H1 (cell line): ENCODE measurements around the gene SLC6A17. TPM values are rescaled to one million over a fixed set of nuclear protein-coding genes. Genes with fewer than 3 reads are reported as not detected.
A peak's percentile ranks its signal among the peaks of the same experiment; 100 is the strongest.

Source experiments
- CTCF ChIA-PET: fragments of 300-600 bp; sonication (Branson Sonifier 250); formaldehyde crosslinking; loops from one replicate; lab custom pipeline; 2021; ENCODE audit not compliant: partially characterized antibody; lab: Charles Lee
- POLR2A ChIA-PET: fragments of 300-600 bp; sonication (Branson Sonifier 250); formaldehyde crosslinking; loops from one replicate; lab custom pipeline; 2021; ENCODE audit warnings: inconsistent platforms; ENCODE audit not compliant: partially characterized antibody; lab: Charles Lee
- DNase-seq, 2 experiments: peaks; one replicate each; pipeline versions ENCODE4 v3.0.0 to v3.0.0-alpha.2; 2010 to 2022; ENCODE audit warnings: low spot score in 2 of 2, low read depth in 1 of 2, mixed read lengths in 1 of 2
- FAIRE-seq: peaks from 2 replicates; lab custom pipeline; 2011; peaks lifted over from hg19 to GRCh38; lab: Jason Lieb, UNC
- H2AFZ ChIP-seq: 2 replicates; pipeline ENCODE4 v1.8.1; 2012; ENCODE audit warnings: low read length, inconsistent platforms
- H2AK5ac ChIP-seq: 2 replicates; pipeline ENCODE4 v1.6.1; 2013; ENCODE audit warnings: low read depth, low read length
- H2BK120ac ChIP-seq: replicated peaks from 2 replicates; pipeline ENCODE3; 2013; ENCODE audit warnings: low read depth, low read length, inconsistent platforms
- H2BK12ac ChIP-seq: 2 replicates; pipeline ENCODE4 v1.6.1; 2013; ENCODE audit warnings: low read depth, low read length
- H2BK15ac ChIP-seq: 2 replicates; pipeline ENCODE4 v1.6.1; 2013; ENCODE audit warnings: low read length
- H2BK20ac ChIP-seq: 2 replicates; pipeline ENCODE4 v1.6.1; 2013; ENCODE audit warnings: low read length
- H2BK5ac ChIP-seq: 2 replicates; pipeline ENCODE4 v1.6.1; 2013; ENCODE audit warnings: low read depth, low read length
- H3K14ac ChIP-seq: 2 replicates; pipeline ENCODE4 v1.6.1; 2013; ENCODE audit warnings: inconsistent platforms; ENCODE audit not compliant: insufficient read length
- H3K18ac ChIP-seq: 2 replicates; pipeline ENCODE4 v1.6.1; 2013; ENCODE audit warnings: low read length; ENCODE audit errors: extremely low read depth
- H3K23ac ChIP-seq: 2 replicates; pipeline ENCODE4 v1.6.1; 2013; ENCODE audit warnings: inconsistent platforms; ENCODE audit not compliant: insufficient read length
- H3K23me2 ChIP-seq: 2 replicates; pipeline ENCODE4 v1.6.1; 2013; ENCODE audit warnings: low read depth, low read length
- H3K27ac ChIP-seq: 2 replicates; pipeline ENCODE4 v1.6.1; 2011; ENCODE audit warnings: low read depth, low read length, inconsistent platforms
- H3K27me3 ChIP-seq, 4 experiments: replicated peaks in 1 of 4; 1 replicate in 1 of 4; 2 replicates in 3 of 4; pipeline versions ENCODE4 v1.6.1 to v1.8.1; 2011 to 2013; ENCODE audit warnings: low read length in 3 of 4, mild to moderate bottlenecking in 3 of 4, inconsistent platforms in 2 of 4, mixed read lengths in 2 of 4, moderate library complexity in 1 of 4; ENCODE audit not compliant: control insufficient read depth in 3 of 4, insufficient read depth in 3 of 4; ENCODE audit errors: extremely low read depth in 1 of 4
- H3K36me3 ChIP-seq, 4 experiments: 2 replicates each; pipeline versions ENCODE4 v1.6.1 to v1.8.1; 2011 to 2013; ENCODE audit warnings: mild to moderate bottlenecking in 4 of 4, low read length in 3 of 4, moderate library complexity in 2 of 4, control low read depth in 1 of 4, inconsistent platforms in 1 of 4; ENCODE audit not compliant: insufficient read depth in 4 of 4, control insufficient read depth in 2 of 4
- H3K4ac ChIP-seq: replicated peaks from 2 replicates; pipeline ENCODE3; 2013; ENCODE audit warnings: low read length, low read depth, mixed read lengths, inconsistent platforms; ENCODE audit not compliant: insufficient read length
- H3K4me1 ChIP-seq, 4 experiments: replicated peaks in 1 of 4; 1 replicate in 1 of 4; 2 replicates in 3 of 4; pipeline versions ENCODE4 v1.6.1 to v1.8.1; 2011 to 2013; ENCODE audit warnings: low read length in 3 of 4, inconsistent platforms in 2 of 4, mixed read lengths in 1 of 4; ENCODE audit not compliant: insufficient read depth in 4 of 4, control insufficient read depth in 3 of 4
- H3K4me2 ChIP-seq, 2 experiments: 2 replicates each; pipeline versions ENCODE4 v1.6.1 to v1.8.1; 2011 to 2013; ENCODE audit warnings: low read depth in 2 of 2, low read length in 2 of 2, control low read depth in 1 of 2, inconsistent platforms in 1 of 2, mild to moderate bottlenecking in 1 of 2; ENCODE audit not compliant: insufficient read depth in 1 of 2
- H3K4me3 ChIP-seq, 4 experiments: fragments of 200-600, 300-600 bp in 1 of 4; sonication (generic), shearing (Covaris generic), sonication (Bioruptor Twin) in 1 of 4; 2 replicates each; pipeline versions ENCODE4 v1.5.1 to v1.8.1; 2011 to 2016; ENCODE audit warnings: low read length in 4 of 4, low read depth in 3 of 4, control low read depth in 2 of 4, inconsistent platforms in 2 of 4, mild to moderate bottlenecking in 2 of 4, mixed read lengths in 1 of 4, moderate library complexity in 1 of 4; ENCODE audit not compliant: insufficient read depth in 2 of 4; ENCODE audit errors: extremely low read depth in 1 of 4
- H3K56ac ChIP-seq: replicated peaks from 2 replicates; pipeline ENCODE3; 2013; ENCODE audit warnings: low read depth, mild to moderate bottlenecking, mixed read lengths, low read length, inconsistent platforms; ENCODE audit not compliant: insufficient read length
- H3K79me1 ChIP-seq: 2 replicates; pipeline ENCODE4 v1.6.1; 2013; ENCODE audit warnings: low read depth, low read length, control low read depth
- H3K79me2 ChIP-seq, 2 experiments: 2 replicates each; pipeline versions ENCODE4 v1.6.1 to v1.8.1; 2012 to 2013; ENCODE audit warnings: low read length in 2 of 2, mild to moderate bottlenecking in 2 of 2, inconsistent platforms in 1 of 2; ENCODE audit not compliant: insufficient read depth in 2 of 2, control insufficient read depth in 1 of 2
- H3K9ac ChIP-seq, 4 experiments: replicated peaks in 1 of 4; 1 replicate in 1 of 4; 2 replicates in 3 of 4; pipeline versions ENCODE4 v1.6.1 to v1.8.1; 2011 to 2013; ENCODE audit warnings: low read depth in 3 of 4, low read length in 3 of 4, control low read depth in 2 of 4, mild to moderate bottlenecking in 2 of 4, moderate library complexity in 2 of 4, inconsistent platforms in 1 of 4; ENCODE audit errors: extremely low read depth in 1 of 4
- H3K9me3 ChIP-seq, 2 experiments: 2 replicates each; pipeline versions ENCODE4 v1.6.1 to v1.8.1; 2012 to 2013; ENCODE audit warnings: mild to moderate bottlenecking in 2 of 2, moderate library complexity in 2 of 2, control low read depth in 1 of 2, inconsistent platforms in 1 of 2, low read depth in 1 of 2, low read length in 1 of 2, mixed read lengths in 1 of 2; ENCODE audit not compliant: insufficient read depth in 2 of 2
- H4K20me1 ChIP-seq, 2 experiments: replicated peaks in 1 of 2; 2 replicates each; pipeline versions ENCODE3 to v1.8.1; 2011 to 2013; ENCODE audit warnings: inconsistent platforms in 2 of 2, low read length in 2 of 2, mild to moderate bottlenecking in 1 of 2; ENCODE audit not compliant: insufficient read depth in 2 of 2, control insufficient read depth in 1 of 2
- H4K5ac ChIP-seq: 2 replicates; pipeline ENCODE4 v1.6.1; 2013; ENCODE audit warnings: low read length, low read depth, mixed read lengths, inconsistent platforms; ENCODE audit not compliant: insufficient read length
- H4K8ac ChIP-seq: 2 replicates; pipeline ENCODE4 v1.8.0; 2013; ENCODE audit warnings: mild to moderate bottlenecking, moderate library complexity, low read length, inconsistent platforms; ENCODE audit not compliant: insufficient read depth; ENCODE audit errors: extremely low read depth
- H4K91ac ChIP-seq: replicated peaks from 2 replicates; pipeline ENCODE3; 2013; ENCODE audit warnings: low read length, mixed read lengths, inconsistent platforms; ENCODE audit not compliant: insufficient read length
- BRCA1 ChIP-seq: IDR thresholded peaks from 2 replicates; pipeline ENCODE4 v1.6.1; 2012; ENCODE audit warnings: low read depth, low read length, improper control_type of control experiment
- CTBP2 ChIP-seq: IDR thresholded peaks from 2 replicates; pipeline ENCODE4 v1.7.0; 2011; ENCODE audit warnings: borderline replicate concordance, mild to moderate bottlenecking, moderate library complexity, mixed read lengths, low read length; ENCODE audit not compliant: insufficient read depth, insufficient read length
- TEAD4 ChIP-seq: IDR thresholded peaks from 2 replicates; pipeline ENCODE4 v1.6.1; 2012; ENCODE audit warnings: low read depth, low read length, inconsistent platforms, mixed read lengths
- WGBS, 2 experiments: shearing (Covaris generic) in 1 of 2; methylation state at CpG; one replicate each; pipeline versions ENCODE4 v1.1.6 to v1.1.7; 2013 to 2015; ENCODE audit warnings: low lambda C conversion rate in 2 of 2, mixed read lengths in 2 of 2, inconsistent platforms in 1 of 2, low coverage in 1 of 2, missing lambda C conversion rate in 1 of 2; ENCODE audit not compliant: insufficient replicate concordance in 2 of 2, insufficient coverage in 1 of 2, insufficient read length in 1 of 2; ENCODE audit errors: extremely low coverage in 1 of 2, missing lambda C conversion rate in 1 of 2; 5-methylcytosine and 5-hydroxymethylcytosine counted together
- polyA plus RNA-seq, 7 experiments: library from polyadenylated mRNA; depleted of rRNA in 3 of 7; stranded (reverse) in 5 of 7; unstranded in 2 of 7; fragments of >200 nt in 5 of 7; fragments of 200-250 nt in 2 of 7; gene quantifications; 1 replicate in 5 of 7; 2 replicates in 1 of 7; 4 replicates in 1 of 7; pipeline versions ENCODE4 v1.2.1 to v1.2.3, GENCODE V29; 2011 to 2013; ENCODE audit warnings: missing spikeins in 2 of 7, mixed read lengths in 2 of 7
- total RNA-seq: library from RNA; stranded (reverse); fragmentation: NEBNext Ultra II Directional; extraction: Animal tissue kit (Norgen Biotek cat#: 25700); gene quantifications from 2 replicates; pipeline ENCODE4 v1.2.1, GENCODE V29; 2021

Gene SLC6A17
- total and polyA plus RNA-seq, 2 of the 8 experiments (the other 6 are each of a cell fraction or from before 2014, with no cell fraction given), result 0.15 to 0.28 TPM

DNA sequence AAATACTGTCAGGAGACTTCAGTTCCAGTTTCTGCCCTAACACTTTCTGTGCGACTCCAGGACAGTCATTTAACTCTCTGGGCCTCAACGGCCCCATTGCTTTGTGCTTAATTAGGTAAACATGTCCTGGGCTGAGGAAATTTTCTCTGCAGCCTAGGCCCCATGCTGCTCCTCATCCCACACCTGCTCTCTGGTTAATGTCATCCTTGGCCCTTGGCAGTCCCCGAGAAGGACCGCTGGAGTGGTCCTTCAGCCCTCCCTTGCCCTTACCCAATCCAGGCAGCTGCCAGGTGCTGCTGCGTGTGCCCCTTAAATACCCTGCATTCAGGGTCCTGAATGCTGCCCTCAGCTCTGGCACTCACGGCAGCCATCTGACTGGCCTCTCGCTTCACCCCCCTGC is 19.3 kb upstream of the SLC6A17 start:
- POLR2A ChIA-PET, result interaction anchor here (0.7 kb wide), 1 partner anchor 74 kb away, joined by 3 read pairs; no protein-coding TSS in a partner anchor
- 74% methylated on average over 7 of the region's 7 CpGs; no CpG with 5 or more reads in 1 of the 2 experiments for WGBS, 2 experiments
- H3K4me2 ChIP-seq, result peak overlapping the region; percentile 15 to 62
- TF ChIP-seq TEAD4 (no peak), CTBP2 (no peak), BRCA1 (no peak)

More for the DNA sequence above, 19.3 kb upstream of the SLC6A17 start:
- Histone ChIP-seq H2BK120ac (no peak overlapping the region), H3K4me3 (no peak overlapping the region; a peak in 1 of 8 replicates), H3K79me2 (no peaks in the 10 kb centered on the region), H3K79me1 (no peaks in the 10 kb centered on the region), H3K4ac (no peak overlapping the region), H3K36me3 (no peaks in the 10 kb centered on the region), H4K5ac (no peak overlapping the region), H3K23ac (no peak overlapping the region), H2BK20ac (no peak overlapping the region), H2AFZ (no peak overlapping the region), H3K56ac (no peak overlapping the region), H3K9ac (no peak overlapping the region), H4K20me1 (no peaks in the 10 kb centered on the region), H2BK15ac (0 out of 2 replicates have a peak overlapping the region, but pooled peaks have one; percentile 31), H3K27ac (no peak overlapping the region), H2BK12ac (peak overlapping the region; percentile 51; the same call in 1 of the 2 replicates), H2BK5ac (no peak overlapping the region), H4K91ac (peak overlapping the region; percentile 45), H3K23me2 (no peaks in the 10 kb centered on the region), H3K9me3 (no peaks in the 10 kb centered on the region), H2AK5ac (no peak overlapping the region), H4K8ac (no peak overlapping the region), H3K4me1 (peaks cover 0 to 15% (median 11%) of the 10 kb centered on the region in 4 experiments; a peak in 6 of 7 replicates), H3K14ac (no peak overlapping the region), H3K18ac (no peak overlapping the region), H3K27me3 (peaks cover 2 to 12% (median 9%) of the 10 kb centered on the region in 4 experiments; a peak in 5 of 7 replicates)
- CTCF ChIA-PET, result interaction anchor here (0.7 to 1.7 kb wide), 14 partner anchors 13 to 78 kb away, joined by 3 to 9 read pairs (median 4); no protein-coding TSS in a partner anchor
- DNase-seq (no peak), FAIRE-seq (no peak)
